HepG2 (cell line): ENCODE measurements around the gene AMD1. TPM values are rescaled to one million over a fixed set of nuclear protein-coding genes. Genes with fewer than 3 reads are reported as not detected.
A peak's percentile ranks its signal among the peaks of the same experiment; 100 is the strongest.

Source experiments
- AGO1 ChIP-seq: fragments of 200-400 bp; formaldehyde crosslinking; IDR thresholded peaks from 2 replicates; pipeline ENCODE4 v1.6.1; 2017; ENCODE audit warnings: mild to moderate bottlenecking, low read depth, low read length, moderate library complexity; ENCODE audit not compliant: poor library complexity, severe bottlenecking
- ATF1 ChIP-seq: IDR thresholded peaks from 2 replicates; pipeline ENCODE4 v1.6.1; 2016; ENCODE audit warnings: mild to moderate bottlenecking, control low read depth
- CREB3 ChIP-seq: sonication (generic); formaldehyde crosslinking; IDR thresholded peaks from 2 replicates; pipeline ENCODE4 v1.5.0; 2020; ENCODE audit warnings: missing genetic modification reagents
- DNMT1 ChIP-seq: sonication (generic); formaldehyde crosslinking; IDR thresholded peaks from 2 replicates; pipeline ENCODE4 v1.5.1; 2020; ENCODE audit warnings: mild to moderate bottlenecking, missing genetic modification reagents
- DRAP1 ChIP-seq: IDR thresholded peaks from 2 replicates; pipeline ENCODE4 v1.6.1; 2016; ENCODE audit warnings: missing genetic modification reagents, missing compliant biosample characterization
- EP300 ChIP-seq, 3 experiments: sonication (generic) in 1 of 3; formaldehyde crosslinking in 1 of 3; IDR thresholded peaks; 2 replicates each; pipeline versions ENCODE4 v1.5.1 to v1.6.1; 2011 to 2020; ENCODE audit warnings: low read depth in 2 of 3, low read length in 2 of 3, borderline replicate concordance in 1 of 3, improper control_type of control experiment in 1 of 3, mild to moderate bottlenecking in 1 of 3, missing genetic modification reagents in 1 of 3, moderate library complexity in 1 of 3
- FLYWCH1 ChIP-seq: sonication (generic); formaldehyde crosslinking; IDR thresholded peaks from 2 replicates; pipeline ENCODE4 v1.8.1; 2023; ENCODE audit warnings: mild to moderate bottlenecking, missing genetic modification reagents
- GABPA ChIP-seq, 2 experiments: IDR thresholded peaks; 2 replicates each; pipeline ENCODE4 v1.6.1; 2011 to 2016; ENCODE audit warnings: low read depth in 2 of 2, low read length in 1 of 2, missing biosample characterization in 1 of 2, missing genetic modification characterization in 1 of 2
- HINFP ChIP-seq: sonication (generic); formaldehyde crosslinking; IDR thresholded peaks from 2 replicates; pipeline ENCODE4 v1.4.0; 2020; ENCODE audit warnings: low read depth, mild to moderate bottlenecking, missing genetic modification reagents
- HMGXB4 ChIP-seq, 2 experiments: sonication (generic) in 1 of 2; formaldehyde crosslinking in 1 of 2; IDR thresholded peaks; 2 replicates each; pipeline versions ENCODE4 v1.4.0 to v1.6.1; 2018 to 2020; ENCODE audit warnings: missing genetic modification reagents in 2 of 2, borderline replicate concordance in 1 of 2, low read depth in 1 of 2, mild to moderate bottlenecking in 1 of 2, missing biosample characterization in 1 of 2
- KLF12 ChIP-seq: sonication (generic); formaldehyde crosslinking; IDR thresholded peaks from 2 replicates; pipeline ENCODE4 v1.4.0; 2020; ENCODE audit warnings: missing genetic modification reagents, borderline replicate concordance
- MXD3 ChIP-seq: IDR thresholded peaks from 2 replicates; pipeline ENCODE4 v1.6.1; 2016; ENCODE audit warnings: mild to moderate bottlenecking, missing biosample characterization, missing genetic modification reagents
- NPAS2 ChIP-seq: sonication (generic); formaldehyde crosslinking; IDR thresholded peaks from 2 replicates; pipeline ENCODE4 v1.8.0; 2022; ENCODE audit warnings: mild to moderate bottlenecking, missing genetic modification reagents, borderline replicate concordance
- PTBP1 ChIP-seq: fragments of 200-400 bp; formaldehyde crosslinking; IDR thresholded peaks from 2 replicates; pipeline ENCODE4 v1.6.1; 2018; ENCODE audit warnings: low read length, low read depth; ENCODE audit not compliant: poor library complexity, severe bottlenecking
- RAD21 ChIP-seq: fragments of 450-650 bp; formaldehyde crosslinking; IDR thresholded peaks from 2 replicates; pipeline ENCODE4 v1.5.0; 2020; ENCODE audit warnings: mild to moderate bottlenecking
- SATB2 ChIP-seq: sonication (generic); formaldehyde crosslinking; IDR thresholded peaks from 2 replicates; pipeline ENCODE4 v1.5.0; 2020; ENCODE audit warnings: missing genetic modification reagents
- SRSF1 ChIP-seq: fragments of 200-400 bp; formaldehyde crosslinking; optimal IDR thresholded peaks from 2 replicates; pipeline ENCODE3; 2017; ENCODE audit warnings: mild to moderate bottlenecking, low read depth, low read length, moderate library complexity
- ZNF256 ChIP-seq: sonication (generic); formaldehyde crosslinking; conservative IDR thresholded peaks from 2 replicates; pipeline ENCODE4 v1.4.0; 2020; ENCODE audit warnings: missing genetic modification reagents
- ZNF274 ChIP-seq: sonication (generic); formaldehyde crosslinking; IDR thresholded peaks from 2 replicates; pipeline ENCODE4 v1.5.1; 2020; ENCODE audit warnings: mild to moderate bottlenecking, missing genetic modification reagents
- ZNF530 ChIP-seq: sonication (generic); formaldehyde crosslinking; IDR thresholded peaks from 2 replicates; pipeline ENCODE4 v1.5.0; 2020; ENCODE audit warnings: low read depth, mild to moderate bottlenecking, missing genetic modification reagents
- ZNF570 ChIP-seq: sonication (generic); formaldehyde crosslinking; IDR thresholded peaks from 2 replicates; pipeline ENCODE4 v1.4.0; 2020; ENCODE audit warnings: mild to moderate bottlenecking, missing genetic modification reagents, borderline replicate concordance
- ZNF678 ChIP-seq: sonication (generic); formaldehyde crosslinking; IDR thresholded peaks from 2 replicates; pipeline ENCODE4 v1.4.0; 2020; ENCODE audit warnings: mild to moderate bottlenecking, missing genetic modification reagents
- ZNF768 ChIP-seq: sonication (generic); formaldehyde crosslinking; IDR thresholded peaks from 2 replicates; pipeline ENCODE4 v1.4.0; 2020; ENCODE audit warnings: missing genetic modification reagents
- polyA plus RNA-seq, 8 experiments: library from polyadenylated mRNA; depleted of rRNA in 3 of 8; stranded (reverse) in 7 of 8; unstranded in 1 of 8; fragments of >200 nt; fragmentation: Illumina TruSeq in 4 of 8; extraction: Trizol in 4 of 8; gene quantifications; 2 replicates each; pipeline versions ENCODE4 v1.2.1 to v1.2.3, GENCODE V29; 2011 to 2016; ENCODE audit warnings: low read depth in 4 of 8, missing spikeins in 1 of 8, mixed read lengths in 1 of 8; ENCODE audit not compliant: insufficient read depth in 1 of 8
- total RNA-seq, 5 experiments: library from RNA; depleted of rRNA; stranded (reverse); fragments of >200 nt; fragmentation: Illumina TruSeq; extraction: Trizol; gene quantifications; 2 replicates each; pipeline ENCODE4 v1.2.3, GENCODE V29; 2016; ENCODE audit warnings: low read depth in 1 of 5

The AMD1 gene
- total and polyA plus RNA-seq, 2 of the 13 experiments (the other 11 are each of a cell fraction or from before 2014, with no cell fraction given), result 108 to 123 TPM

- TF ChIP-seq CREB3 (CRISPR knock-in tag) (no peak), MXD3 (no peak; the same call in 1 of the 2 replicates), ZNF678 (CRISPR knock-in tag) (no peak), NPAS2 (CRISPR knock-in tag) (no peak), GABPA (IDR thresholded peaks at IDR 0.05; ENCODE audit: low read depth, low read length) (peak; percentile 82), GABPA (CRISPR knock-in tag; IDR thresholded peaks at IDR 0.05; ENCODE audit: low read depth) (peak; percentile 94), AGO1 (no peak), SATB2 (no peak), FLYWCH1 (no peak), HINFP (CRISPR knock-in tag) (peak; percentile 48; the same call in 1 of the 2 replicates), HMGXB4 (CRISPR knock-in tag; IDR thresholded peaks at IDR 0.05; ENCODE audit: borderline replicate concordance in 1 of 2, low read depth in 1 of 2) (peak; percentile 63 to 78; a peak in 1 of 4 replicates), ZNF256 (peak; percentile 66; the same call in 1 of the 2 replicates), ZNF768 (CRISPR knock-in tag) (peak; percentile 50; the same call in 1 of the 2 replicates), ZNF274 (CRISPR knock-in tag) (no peak), ZNF530 (CRISPR knock-in tag) (no peak), RAD21 (CRISPR knock-in tag) (no peak), DRAP1 (CRISPR knock-in tag) (peak; percentile 98), ATF1 (peak; percentile 92), EP300 (IDR thresholded peaks at IDR 0.05; ENCODE audit: low read depth in 2 of 2, low read length in 2 of 2) (peak in 1 of 2 experiments; percentile 24; a peak in 1 of 4 replicates), EP300 (CRISPR knock-in tag; IDR thresholded peaks at IDR 0.05; ENCODE audit: borderline replicate concordance) (no peak), DNMT1 (CRISPR knock-in tag) (no peak), PTBP1 (peak; percentile 56), KLF12 (CRISPR knock-in tag) (no peak; the same call in 1 of the 2 replicates), SRSF1 (peak; percentile 39), ZNF570 (no peak)
These were observed at the start of gene AMD1 (continued) for GRCh38 chr6:110873981-110874879.
